Activated CD4-positive, alpha-beta T cell treated with anti-CD3 and anti-CD28 coated beads for 36 hours (primary cell): ENCODE measurements around the gene CAPZA2. TPM values are rescaled to one million over a fixed set of nuclear protein-coding genes. Genes with fewer than 3 reads are reported as not detected.
"Not testable (repeated sequence)": the region's sequence is repeated elsewhere in the genome, so short reads cannot be mapped to it uniquely, and the experiment has no call there.

Experiments
- ATAC-seq: fragments of 200-7000 bp; cut with Tn5 transposase; one replicate; pipeline ENCODE4 v1.10.0; 2021; ENCODE audit warnings: mild to moderate bottlenecking, moderate library complexity
- CTCF ChIA-PET: fragments of 350-600 bp; sonication (Branson Sonifier 250); formaldehyde crosslinking; loops from one replicate; lab custom pipeline; 2021; ENCODE audit warnings: antibody characterized with exemption; lab: Charles Lee
- POLR2A ChIA-PET: fragments of 350-600 bp; sonication (Branson Sonifier 250); formaldehyde crosslinking; loops from one replicate; lab custom pipeline; 2021; ENCODE audit warnings: antibody characterized with exemption, inconsistent platforms; lab: Charles Lee
- DNase-seq: peaks from one replicate; pipeline ENCODE4 v3.0.0-alpha.2; 2020
- H3K27ac Mint-ChIP-seq: one replicate; pipeline ENCODE4 v1.8.0; 2021; ENCODE audit warnings: mixed read lengths
- H3K27me3 Mint-ChIP-seq: one replicate; pipeline ENCODE4 v1.8.0; 2021; ENCODE audit warnings: mixed read lengths
- H3K36me3 Mint-ChIP-seq: one replicate; pipeline ENCODE4 v1.8.0; 2021; ENCODE audit warnings: low read depth, mixed read lengths
- H3K4me1 Mint-ChIP-seq: one replicate; pipeline ENCODE4 v1.8.0; 2021; ENCODE audit warnings: mixed read lengths
- H3K4me3 Mint-ChIP-seq: one replicate; pipeline ENCODE4 v1.8.0; 2021; ENCODE audit warnings: mild to moderate bottlenecking, moderate library complexity, mixed read lengths
- H3K9me3 Mint-ChIP-seq: one replicate; pipeline ENCODE4 v1.8.0; 2021; ENCODE audit warnings: low read depth, mixed read lengths
- intact Hi-C, 2 experiments: fragments of 100-400 bp; cut with DNase I in 1 of 2; cut with micrococcal nuclease in 1 of 2; formaldehyde crosslinking; loops; one replicate each; pipeline versions ENCODE4 v1.14.2 to v1.15.1; 2022 to 2024; cut with DNase I, micrococcal nuclease
- total RNA-seq, 2 experiments: library from RNA; stranded (reverse); gene quantifications; one replicate each; pipeline ENCODE4 v1.2.3, GENCODE V29; 2021

Gene CAPZA2
- total RNA-seq = 100 to 1,000 TPM; 173 to 262 TPM

GRCh38 chr7:116862234-116862950 is at the start of gene CAPZA2:
TSS of gene CAPZA2 (plus strand) at chr7:116862587. CDS start at chr7:116862612, 25 bp downstream.
- DNase-seq = peak; percentile 97
- ChIA-PET CTCF (interaction anchor here (0.8 kb wide), 1 partner anchor 52 kb away, joined by 4 read pairs; no protein-coding TSS in a partner anchor), POLR2A (no interaction called here)
- Mint-ChIP-seq H3K27me3 (peaks cover 4% of the 10 kb centered on the region), H3K36me3 (peaks cover 13% of the 10 kb centered on the region), H3K4me3 (peak within 1 kb of the TSS; percentile 95), H3K27ac (peak within 1 kb of the TSS; percentile 96), H3K9me3 (no peaks in the 10 kb centered on the region), H3K4me1 (peaks cover 40% of the 10 kb centered on the region)
- intact Hi-C loops = loop anchor here (1.0 to 10.0 kb wide), 10 partner anchors 52 to 1938 kb away; partner anchors contain the start of genes LSM8 (in 1 of the 2), MDFIC (in 1 of the 2), MET (in 1 of the 2) and ST7 (in 1 of the 2)
- peak; percentile 95 for ATAC-seq

DNA sequence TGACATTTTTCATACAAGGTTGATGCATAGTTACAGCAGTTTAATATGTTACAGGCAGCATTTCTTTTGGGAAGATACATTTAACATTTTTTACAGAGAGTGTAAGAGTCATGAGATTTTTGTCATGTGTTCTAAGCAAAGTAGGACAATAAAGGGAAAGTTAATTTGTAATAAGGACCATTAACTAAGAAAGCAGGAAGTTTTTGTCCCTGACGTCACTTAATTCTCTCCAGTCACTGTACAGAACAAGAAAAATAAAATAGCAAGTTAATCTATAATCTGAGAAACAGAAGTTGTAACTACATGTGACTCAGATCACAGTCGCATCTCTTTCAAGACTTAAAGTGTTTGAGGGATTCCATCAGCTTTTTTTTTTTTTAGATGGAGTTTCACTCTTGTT is 49.5 kb upstream of the CAPZA2 start:
- Mint-ChIP-seq H3K4me1 (no peaks in the 10 kb centered on the region), H3K27ac (no peak overlapping the region), H3K36me3 (no peaks in the 10 kb centered on the region), H3K27me3 (peaks cover 7% of the 10 kb centered on the region), H3K9me3 (no peaks in the 10 kb centered on the region), H3K4me3 (no peak overlapping the region)
- POLR2A ChIA-PET = no interaction called here
- no peak for ATAC-seq
- intact Hi-C loops = no loop called here
- DNase-seq = no peak
- CTCF ChIA-PET = interaction anchor here (2.1 kb wide), 1 partner anchor 222 kb away, joined by 14 read pairs; no protein-coding TSS in a partner anchor

GRCh38 chr7:116813371-116813770 is 49.0 kb upstream of the CAPZA2 start:
- POLR2A ChIA-PET, H3K4me1 Mint-ChIP-seq, H3K27me3 Mint-ChIP-seq, intact Hi-C loops, H3K36me3 Mint-ChIP-seq, ATAC-seq, DNase-seq, H3K9me3 Mint-ChIP-seq, H3K4me3 Mint-ChIP-seq, H3K27ac Mint-ChIP-seq: not testable (repeated sequence)
- CTCF ChIA-PET = interaction anchor here (2.1 kb wide), 1 partner anchor 222 kb away, joined by 14 read pairs; no protein-coding TSS in a partner anchor

GRCh38 chr7:116815041-116815440 is 47.3 kb upstream of the CAPZA2 start:
- ChIA-PET CTCF (no interaction called here), POLR2A (no interaction called here)
- Mint-ChIP-seq H3K36me3 (no peaks in the 10 kb centered on the region), H3K27ac (no peak overlapping the region), H3K9me3 (no peaks in the 10 kb centered on the region), H3K4me1 (no peaks in the 10 kb centered on the region), H3K4me3 (no peak overlapping the region), H3K27me3 (peaks cover 7% of the 10 kb centered on the region)
- ATAC-seq (no peak), DNase-seq (no peak)
- intact Hi-C loops = no loop called here

DNA sequence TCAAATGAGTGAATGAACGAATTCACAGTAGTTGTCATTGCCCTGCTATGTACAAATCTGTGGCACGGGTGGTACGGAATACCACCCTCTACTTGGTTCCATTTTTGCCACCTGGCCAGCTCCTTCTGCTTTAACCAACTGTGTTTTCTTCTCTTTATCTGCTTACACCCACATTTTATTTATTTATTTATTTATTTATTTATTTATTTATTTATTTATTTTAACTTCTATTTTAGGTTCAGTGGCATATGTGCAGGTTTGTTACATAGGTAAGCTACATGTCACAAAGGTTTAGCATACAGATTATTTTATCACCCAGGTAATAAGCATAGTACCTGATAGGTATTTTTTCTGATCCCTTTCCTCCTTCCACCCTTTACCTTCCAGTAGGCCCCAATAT is 42.2 kb upstream of the CAPZA2 start:
- no peak overlapping the region for H3K27ac Mint-ChIP-seq
- no peak for DNase-seq
- no peaks in the 10 kb centered on the region for H3K9me3 Mint-ChIP-seq
- ChIA-PET POLR2A (no interaction called here), CTCF (no interaction called here)
- peaks cover 5% of the 10 kb centered on the region for H3K4me1 Mint-ChIP-seq
- intact Hi-C loops = no loop called here
- H3K27me3 Mint-ChIP-seq = peaks cover 6% of the 10 kb centered on the region
- no peak for ATAC-seq
- H3K4me3 Mint-ChIP-seq = no peak overlapping the region
- no peaks in the 10 kb centered on the region for H3K36me3 Mint-ChIP-seq

DNA sequence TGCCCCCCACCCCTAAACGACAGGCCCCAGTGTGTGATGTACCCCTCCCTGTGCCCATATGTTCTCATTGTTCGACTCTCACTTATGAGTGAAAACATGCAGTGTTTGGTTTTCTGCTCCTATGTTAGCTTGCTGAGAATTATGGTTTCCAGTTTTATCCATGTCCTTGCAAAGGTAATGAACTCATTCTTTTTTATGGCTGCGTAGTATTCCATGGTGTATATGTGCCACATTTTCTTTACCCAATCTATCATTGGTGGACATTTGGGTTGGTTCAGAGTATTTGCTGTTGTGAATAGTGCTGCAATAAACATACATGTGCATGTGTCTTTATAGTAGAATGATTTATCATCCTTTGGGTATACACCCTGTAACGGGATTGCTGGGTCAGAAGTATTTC is 40.7 kb upstream of the CAPZA2 start:
- H3K36me3 Mint-ChIP-seq, H3K9me3 Mint-ChIP-seq, H3K4me1 Mint-ChIP-seq, intact Hi-C loops, H3K4me3 Mint-ChIP-seq, H3K27ac Mint-ChIP-seq, ATAC-seq, CTCF ChIA-PET, POLR2A ChIA-PET, DNase-seq: not testable (repeated sequence)
- peaks cover 13% of the 10 kb centered on the region for H3K27me3 Mint-ChIP-seq

- ATAC-seq (no peak), DNase-seq (no peak)
- Mint-ChIP-seq H3K9me3 (no peaks in the 10 kb centered on the region), H3K4me1 (peaks cover 5% of the 10 kb centered on the region), H3K27ac (no peak overlapping the region), H3K4me3 (no peak overlapping the region), H3K36me3 (no peaks in the 10 kb centered on the region), H3K27me3 (peaks cover 14% of the 10 kb centered on the region)
- POLR2A ChIA-PET = no interaction called here
- CTCF ChIA-PET = no interaction called here
- intact Hi-C loops = no loop called here
Observed at GRCh38 chr7:116824449-116824848, 37.9 kb upstream of the CAPZA2 start.

DNA sequence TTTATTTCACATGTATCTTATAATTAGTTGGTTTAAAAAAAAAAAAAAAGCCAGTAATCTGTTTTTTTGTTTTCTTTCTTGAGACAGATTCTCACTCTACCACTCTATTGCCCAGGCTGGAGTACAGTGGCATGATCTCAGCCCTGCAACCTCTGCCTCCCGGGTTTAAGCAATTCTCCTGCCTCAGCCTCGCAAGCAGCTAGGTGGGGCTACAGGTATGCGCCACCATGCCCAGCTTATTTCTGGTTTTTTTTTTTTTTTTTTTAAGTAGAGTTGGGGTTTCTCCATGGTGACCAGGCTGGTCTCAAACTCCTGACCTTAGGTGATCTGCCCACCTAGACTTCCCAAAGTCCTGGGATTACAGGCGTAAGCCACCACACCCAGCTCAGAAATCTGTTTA is 34.1 kb upstream of the CAPZA2 start:
- CTCF ChIA-PET = interaction anchor here (0.6 kb wide), 1 partner anchor 45 kb away, joined by 3 read pairs; no protein-coding TSS in a partner anchor
- POLR2A ChIA-PET = no interaction called here
- Mint-ChIP-seq H3K4me3 (no peak overlapping the region), H3K27me3 (peaks cover 16% of the 10 kb centered on the region), H3K27ac (no peak overlapping the region), H3K36me3 (no peaks in the 10 kb centered on the region), H3K4me1 (peaks cover 5% of the 10 kb centered on the region), H3K9me3 (no peaks in the 10 kb centered on the region)
- no peak for DNase-seq
- intact Hi-C loops = no loop called here
- ATAC-seq = no peak

GRCh38 chr7:116829041-116829440 is 33.3 kb upstream of the CAPZA2 start:
- DNase-seq = no peak
- Mint-ChIP-seq H3K27me3 (peaks cover 16% of the 10 kb centered on the region), H3K9me3 (no peaks in the 10 kb centered on the region), H3K27ac (no peak overlapping the region), H3K4me3 (no peak overlapping the region), H3K4me1 (peaks cover 5% of the 10 kb centered on the region), H3K36me3 (no peaks in the 10 kb centered on the region)
- POLR2A ChIA-PET = no interaction called here
- CTCF ChIA-PET = interaction anchor here (0.5 kb wide), 1 partner anchor 38 kb away, joined by 4 read pairs; no protein-coding TSS in a partner anchor
- ATAC-seq = no peak
- intact Hi-C loops = no loop called here

- DNase-seq (no peak), ATAC-seq (no peak)
- Mint-ChIP-seq H3K36me3 (no peaks in the 10 kb centered on the region), H3K27ac (no peak overlapping the region), H3K4me1 (peaks cover 2% of the 10 kb centered on the region), H3K4me3 (no peak overlapping the region), H3K9me3 (no peaks in the 10 kb centered on the region), H3K27me3 (peaks cover 16% of the 10 kb centered on the region)
- ChIA-PET CTCF (interaction anchor here (0.5 kb wide), 1 partner anchor 38 kb away, joined by 4 read pairs; no protein-coding TSS in a partner anchor), POLR2A (no interaction called here)
- intact Hi-C loops = no loop called here
Observed at GRCh38 chr7:116829493-116829892, 32.9 kb upstream of the CAPZA2 start.

- intact Hi-C loops = no loop called here
- POLR2A ChIA-PET = no interaction called here
- no peaks in the 10 kb centered on the region for H3K36me3 Mint-ChIP-seq
Observed at GRCh38 chr7:116832692-116833091, 29.7 kb upstream of the CAPZA2 start.

More at GRCh38 chr7:116832692-116833091, 29.7 kb upstream of the CAPZA2 start:
- Mint-ChIP-seq H3K27me3 (peaks cover 2% of the 10 kb centered on the region), H3K9me3 (no peaks in the 10 kb centered on the region), H3K4me1 (no peaks in the 10 kb centered on the region), H3K27ac (no peak overlapping the region), H3K4me3 (no peak overlapping the region)
- no peak for DNase-seq
- CTCF ChIA-PET = no interaction called here
- no peak for ATAC-seq
